RPMI8226 (cell line): ENCODE data around the gene PTGES3.
"Not testable (repeated sequence)": the region's sequence is repeated elsewhere in the genome, so short reads cannot be mapped to it uniquely, and the experiment has no call there.

Source experiments
- DNase-seq: peaks from one replicate; pipeline ENCODE4 v3.0.0-alpha.2; 2015

PTGES3 gene, protein sequence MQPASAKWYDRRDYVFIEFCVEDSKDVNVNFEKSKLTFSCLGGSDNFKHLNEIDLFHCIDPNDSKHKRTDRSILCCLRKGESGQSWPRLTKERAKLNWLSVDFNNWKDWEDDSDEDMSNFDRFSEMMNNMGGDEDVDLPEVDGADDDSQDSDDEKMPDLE

DNA sequence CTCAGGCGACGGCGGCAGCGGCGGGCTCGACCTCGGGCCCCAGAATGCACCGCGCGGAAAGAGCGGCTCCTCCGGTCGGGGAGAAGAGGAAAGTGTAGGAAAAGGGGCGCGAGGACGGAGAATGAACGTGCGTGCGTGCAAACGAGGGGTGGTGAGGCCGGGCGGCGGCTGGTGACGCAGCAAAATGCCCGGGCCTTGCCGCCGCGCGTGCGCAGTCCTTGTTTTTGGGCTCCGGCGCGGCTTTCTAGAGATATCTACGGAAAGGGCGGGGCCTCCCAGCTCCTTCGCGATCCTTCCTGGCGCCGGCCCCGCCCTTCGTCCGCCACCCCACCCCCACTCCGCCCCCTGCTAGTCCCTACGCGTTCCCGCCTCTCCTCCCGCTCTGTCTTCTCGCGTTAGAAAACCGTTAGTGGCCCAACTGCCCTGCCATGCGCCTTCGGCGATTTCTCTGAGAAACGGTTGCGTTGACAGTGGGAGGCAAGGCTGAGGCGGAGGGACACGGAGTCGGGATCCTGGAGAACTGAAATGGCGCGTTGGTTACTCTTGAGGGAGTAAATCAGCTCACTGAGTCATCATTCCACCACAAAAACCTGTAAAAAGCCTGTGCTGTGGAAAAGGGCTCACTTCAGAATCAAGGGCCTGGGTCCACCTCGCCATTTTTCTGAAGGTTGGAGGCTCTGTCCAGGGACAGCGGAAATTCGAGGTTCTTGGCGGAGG is at the start of gene PTGES3:
Gene PTGES3 (minus strand): TSS at position 156 of the 717 bp plus-strand sequence. CDS start 285 bp downstream, outside the sequence.
- DNase-seq = peak; percentile 99

DNA sequence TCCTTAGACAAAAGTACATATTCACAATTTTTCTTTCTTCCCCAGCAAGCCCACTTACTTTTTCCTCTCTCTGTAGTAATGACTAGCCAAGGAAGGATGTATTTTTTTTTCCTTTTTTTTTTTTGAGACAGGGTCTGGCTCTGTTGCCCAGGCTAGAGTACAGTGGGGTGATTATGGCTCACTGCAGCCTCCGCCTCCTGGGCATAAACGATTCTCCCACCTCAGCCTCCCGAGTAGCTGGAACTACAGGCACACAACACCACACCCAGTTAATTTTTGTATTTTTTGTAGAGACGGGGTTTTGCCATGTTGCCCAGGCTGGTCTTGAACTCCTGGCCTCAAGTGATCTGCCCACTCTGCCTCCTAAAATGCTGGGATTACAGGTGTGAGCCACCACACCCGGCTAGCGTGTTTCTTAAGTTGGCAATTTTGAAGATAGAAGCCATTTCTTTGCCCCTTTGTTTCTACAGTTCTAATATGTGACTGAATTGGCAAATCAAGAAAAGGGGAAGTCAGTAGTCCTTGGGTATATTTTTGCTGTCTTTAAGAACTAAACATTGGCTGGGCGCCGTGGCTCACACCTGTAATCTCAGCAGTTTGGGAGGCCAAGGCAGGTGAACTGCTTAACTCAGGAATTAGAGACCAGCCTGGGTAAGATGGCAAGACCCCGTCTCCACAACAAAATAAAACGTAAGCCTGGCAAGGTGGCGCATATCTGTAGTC is 40.2 kb upstream of the PTGES3 start:
- no peak for DNase-seq

- DNase-seq = not testable (repeated sequence)
Measured at GRCh38 chr12:56726196-56726675, 38.2 kb upstream of the PTGES3 start.

- DNase-seq = no peak
Measured at GRCh38 chr12:56725723-56726102, 37.6 kb upstream of the PTGES3 start.

GRCh38 chr12:56724972-56725722 is 37.1 kb upstream of the PTGES3 start, which contains the start of gene NACA:
NACA (minus strand) TSS chr12:56725299; CDS start chr12:56724521, 778 bp downstream.
- DNase-seq = peak; percentile 98

DNA sequence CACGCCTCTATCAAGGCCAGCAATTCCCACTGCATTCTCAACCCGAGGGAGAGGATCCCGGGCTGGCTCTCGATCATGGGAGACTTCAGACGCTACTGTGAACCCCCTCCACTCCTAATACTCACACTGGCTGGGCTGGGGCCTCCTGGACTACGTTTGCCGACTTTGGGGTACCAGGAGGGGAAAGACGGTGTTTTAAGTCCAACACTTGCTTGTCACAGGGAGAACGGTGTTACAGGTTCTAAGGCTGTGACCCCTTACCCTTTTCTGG is 36.6 kb upstream of the PTGES3 start:
- DNase-seq = no peak

DNA sequence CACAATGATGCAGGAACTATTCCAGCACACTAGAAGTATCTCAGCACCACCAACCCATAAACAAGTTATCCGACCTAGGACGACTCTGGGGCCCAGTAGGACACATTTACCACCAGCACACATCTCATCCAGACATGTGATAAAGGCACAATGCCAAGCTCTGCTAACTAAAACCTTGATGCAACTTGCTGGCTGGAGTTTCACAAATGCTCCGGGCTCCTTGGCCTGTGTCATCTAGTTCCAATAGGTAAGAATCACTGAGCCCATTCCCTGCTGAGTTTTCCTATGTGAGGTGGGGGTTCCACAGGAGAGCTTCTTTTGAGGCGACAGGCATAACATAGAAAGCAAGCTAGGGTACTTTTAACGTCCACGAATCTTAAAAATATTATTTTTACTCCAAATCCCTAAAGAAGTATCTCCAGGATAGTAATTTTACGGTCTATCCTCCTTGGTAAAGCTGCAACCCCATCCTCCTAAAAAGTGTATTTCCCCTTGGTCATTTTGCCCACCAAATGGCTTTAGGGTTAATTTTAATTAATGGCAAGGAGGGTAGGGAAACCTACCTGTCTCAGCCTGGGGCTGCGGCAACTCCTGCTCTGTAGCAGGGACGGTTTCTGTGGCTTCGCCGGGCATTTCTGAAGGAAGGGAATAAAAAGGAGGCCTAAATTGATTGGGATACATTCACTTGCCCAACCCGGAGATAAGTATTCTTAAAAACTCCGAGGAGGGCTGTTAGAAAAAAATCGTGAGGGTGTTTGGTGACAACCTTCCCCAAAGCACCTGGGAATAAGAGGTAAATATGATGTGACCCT is 36.0 kb upstream of the PTGES3 start:
- peak; percentile 78 for DNase-seq

GRCh38 chr12:56723352-56723751 is 35.3 kb upstream of the PTGES3 start:
- no peak for DNase-seq

GRCh38 chr12:56722832-56723231 is 34.7 kb upstream of the PTGES3 start:
- no peak for DNase-seq

- no peak for DNase-seq
Measured at GRCh38 chr12:56721721-56722120, 33.6 kb upstream of the PTGES3 start.

- DNase-seq = no peak
Measured at GRCh38 chr12:56721216-56721615, 33.1 kb upstream of the PTGES3 start.

DNA sequence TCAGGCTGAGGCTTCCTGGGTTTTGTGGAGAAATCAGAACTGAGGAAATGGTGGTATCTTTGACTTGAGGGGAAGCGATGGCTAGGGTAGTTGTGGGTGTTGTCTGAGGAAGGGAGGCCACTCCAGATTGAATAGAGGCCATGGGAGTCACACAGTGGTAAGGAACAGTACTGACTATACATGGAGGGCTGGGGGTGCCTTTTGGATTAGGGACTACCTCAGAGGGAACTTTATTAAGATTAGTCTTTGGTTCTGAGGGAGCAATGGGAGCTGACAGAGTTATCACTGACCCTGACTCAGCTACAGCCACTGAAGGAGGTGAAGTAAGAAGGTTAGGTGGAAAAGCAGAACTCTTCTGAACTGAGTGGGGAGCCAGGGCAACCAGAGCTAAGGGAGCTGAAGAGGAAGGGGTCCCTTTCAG is 32.7 kb upstream of the PTGES3 start:
- DNase-seq = no peak

GRCh38 chr12:56719056-56719455 is 31.0 kb upstream of the PTGES3 start:
- no peak for DNase-seq

DNA sequence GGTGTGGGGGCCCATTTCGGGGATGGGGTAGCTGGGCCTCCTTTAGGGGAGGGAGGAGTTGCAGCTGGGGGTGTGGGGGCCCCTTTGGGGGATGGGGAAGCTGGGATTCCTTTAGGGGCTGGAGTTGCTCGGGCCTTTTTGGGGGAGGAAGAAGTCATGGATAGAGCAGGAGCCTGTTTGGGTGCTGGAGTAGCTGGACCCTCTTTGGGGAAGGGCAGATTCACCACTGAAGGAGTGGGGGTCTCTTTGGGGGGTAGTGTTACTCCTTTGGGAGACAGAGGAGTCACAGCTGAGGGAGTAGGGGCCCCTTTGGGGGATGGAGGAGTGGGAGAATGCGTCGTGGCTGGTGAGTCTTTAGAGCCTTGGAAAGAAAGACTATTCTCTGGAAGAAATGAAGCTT is 30.6 kb upstream of the PTGES3 start:
- DNase-seq = no peak

- DNase-seq = no peak
Measured at GRCh38 chr12:56718149-56718548, 30.1 kb upstream of the PTGES3 start.

GRCh38 chr12:56716933-56717880 is 29.1 kb upstream of the PTGES3 start:
- DNase-seq = no peak

DNA sequence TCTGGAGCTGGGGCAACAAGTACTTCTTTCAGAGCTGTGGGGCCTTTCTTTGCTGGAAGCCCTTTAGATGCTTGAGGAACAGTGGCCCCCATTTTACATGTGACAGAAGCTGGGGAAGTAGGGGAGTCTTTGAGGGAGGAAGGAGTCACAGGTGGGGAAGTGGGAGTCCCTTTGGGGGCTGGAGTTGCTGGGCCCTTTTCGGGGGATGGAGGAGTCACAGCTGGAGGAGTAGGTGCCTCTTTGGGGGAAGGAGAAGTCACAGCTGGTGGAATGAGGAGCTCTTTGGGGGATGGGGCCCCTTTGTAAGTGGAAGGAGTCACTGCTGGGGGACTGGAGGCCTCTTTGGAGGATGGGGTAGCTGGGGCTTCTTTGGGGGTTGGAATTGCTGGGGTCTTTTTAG is 28.4 kb upstream of the PTGES3 start:
- DNase-seq = no peak

DNA sequence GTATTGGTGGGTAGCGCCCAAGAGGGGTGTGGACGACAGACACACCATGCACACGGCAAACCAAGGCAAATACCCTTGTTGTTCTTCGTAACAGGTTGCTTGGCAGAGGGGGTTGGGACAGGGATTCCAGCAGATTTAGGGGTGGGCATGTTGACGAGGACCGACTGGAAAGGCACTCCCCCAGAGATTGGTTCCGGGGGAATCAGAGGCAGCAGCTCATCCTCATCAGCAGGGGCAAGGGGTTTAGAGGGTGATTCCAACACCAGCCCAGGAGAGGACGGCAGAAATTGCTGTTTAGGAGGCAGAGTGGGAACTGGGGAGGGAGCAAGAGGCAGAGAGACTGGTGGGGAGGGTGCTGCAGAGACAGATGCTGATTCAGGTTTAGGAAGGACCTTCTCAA is 27.7 kb upstream of the PTGES3 start:
- DNase-seq = no peak

- DNase-seq = no peak
Measured at GRCh38 chr12:56714431-56714929, 26.4 kb upstream of the PTGES3 start.

DNA sequence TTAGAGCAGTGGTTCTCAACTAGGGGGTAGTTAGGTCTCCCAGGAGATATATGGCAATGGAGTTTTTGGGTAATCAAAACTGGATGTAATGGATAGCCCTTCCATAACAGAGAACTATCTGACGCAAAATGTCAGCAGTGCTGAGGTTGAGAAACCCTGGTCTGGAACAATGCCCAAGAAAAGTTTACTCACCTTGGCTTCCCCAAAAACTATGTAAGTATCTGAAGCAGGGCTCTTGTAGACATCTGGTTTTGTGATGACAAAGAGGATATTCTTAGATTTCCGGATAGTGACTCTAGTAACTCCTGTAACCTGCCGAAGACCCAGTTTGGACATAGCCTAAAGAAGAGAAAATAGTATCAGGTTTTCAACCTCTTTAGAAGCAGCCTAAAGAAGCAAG is 25.3 kb upstream of the PTGES3 start:
- DNase-seq = peak; percentile 38

DNA sequence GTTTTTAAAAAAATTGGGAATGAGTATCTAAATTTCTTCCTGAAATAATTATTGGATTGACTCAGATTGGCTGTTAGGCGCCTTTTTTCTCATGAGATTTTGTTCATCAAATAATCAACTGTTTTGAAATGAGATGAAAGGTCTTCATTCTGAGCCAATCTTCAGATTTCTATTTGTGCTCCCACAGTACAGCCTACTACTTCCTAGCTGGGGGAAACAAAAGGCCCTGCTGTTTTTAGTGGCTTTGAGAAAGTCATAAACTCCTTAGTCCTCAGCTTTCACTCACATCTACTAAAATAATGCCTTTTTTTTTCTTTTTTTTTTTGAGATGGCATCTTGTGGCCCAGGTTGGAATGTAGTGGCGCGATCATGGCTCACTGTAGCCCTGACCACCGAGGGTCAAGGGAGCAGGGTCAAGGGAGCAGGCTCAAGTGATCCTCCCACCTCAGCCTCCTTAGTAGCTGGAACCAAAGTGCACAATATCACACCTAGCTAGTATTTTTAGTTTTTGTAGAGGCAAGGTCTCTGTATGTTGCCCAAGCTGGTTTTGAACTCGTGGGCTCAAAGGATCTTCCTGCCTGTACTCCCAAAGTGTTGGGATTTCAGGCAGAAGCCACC is 21.8 kb upstream of the PTGES3 start:
- no peak for DNase-seq
